Mesothelial cell of epicardium (in vitro differentiated cells): ENCODE results near the gene OGFOD2. TPM values are rescaled to one million over a fixed set of nuclear protein-coding genes. Genes with fewer than 3 reads are reported as not detected.
A peak's percentile ranks its signal among the peaks of the same experiment; 100 is the strongest.

Experiments
- DNase-seq, 2 experiments: peaks; one replicate each; pipeline ENCODE4 v3.0.0; 2021; ENCODE audit warnings: low spot score in 2 of 2; ENCODE audit not compliant: unreplicated experiment in 2 of 2
- H3K27ac Mint-ChIP-seq: 2 replicates; pipeline ENCODE4 v1.8.0; 2021; ENCODE audit warnings: mixed read lengths
- H3K27me3 Mint-ChIP-seq: 2 replicates; pipeline ENCODE4 v1.8.0; 2021; ENCODE audit warnings: low read depth, mixed read lengths
- H3K36me3 Mint-ChIP-seq: 2 replicates; pipeline ENCODE4 v1.8.0; 2021; ENCODE audit warnings: mixed read lengths
- H3K4me1 Mint-ChIP-seq: 2 replicates; pipeline ENCODE4 v1.8.0; 2021; ENCODE audit warnings: mixed read lengths
- H3K4me3 Mint-ChIP-seq: 2 replicates; pipeline ENCODE4 v1.8.0; 2021; ENCODE audit warnings: mild to moderate bottlenecking, moderate library complexity, mixed read lengths
- H3K9me3 Mint-ChIP-seq: 2 replicates; pipeline ENCODE4 v1.8.0; 2021; ENCODE audit warnings: mixed read lengths
- CTCF ChIP-seq: fragments of 200-600 bp; sonication (generic); IDR thresholded peaks from one replicate; pipeline ENCODE4 v1.5.0; 2021; ENCODE audit warnings: antibody characterized with exemption; ENCODE audit not compliant: unreplicated experiment
- total RNA-seq: library from RNA; stranded (reverse); gene quantifications from 3 replicates; pipeline ENCODE4 v1.2.1, GENCODE V29; 2021

The OGFOD2 gene
- total RNA-seq, 1 donor from 2014 or later: 15.0 TPM

GRCh38 chr12:122948605-122949004 lies 26.4 kb upstream of the OGFOD2 start:
- Mint-ChIP-seq H3K4me1 (peaks cover 4% of the 10 kb centered on the region), H3K9me3 (no peaks in the 10 kb centered on the region), H3K4me3 (no peak overlapping the region), H3K27me3 (no peaks in the 10 kb centered on the region), H3K36me3 (no peaks in the 10 kb centered on the region), H3K27ac (no peak overlapping the region)
- DNase-seq: no peak
- no peak for TF ChIP-seq CTCF

- Mint-ChIP-seq H3K27me3 (no peaks in the 10 kb centered on the region), H3K4me1 (peaks cover 4% of the 10 kb centered on the region), H3K36me3 (no peaks in the 10 kb centered on the region), H3K9me3 (no peaks in the 10 kb centered on the region), H3K4me3 (no peak overlapping the region), H3K27ac (no peak overlapping the region)
- no peak for TF ChIP-seq CTCF
- DNase-seq: no peak
Observed at GRCh38 chr12:122949405-122949804, 25.6 kb upstream of the OGFOD2 start.

- no peaks in the 10 kb centered on the region for H3K27me3 Mint-ChIP-seq
- no peak for DNase-seq
- H3K9me3 Mint-ChIP-seq: no peaks in the 10 kb centered on the region
- no peaks in the 10 kb centered on the region for H3K36me3 Mint-ChIP-seq
- H3K4me1 Mint-ChIP-seq: peaks cover 4% of the 10 kb centered on the region
- no peak for TF ChIP-seq CTCF
- no peak overlapping the region for H3K4me3 Mint-ChIP-seq
- H3K27ac Mint-ChIP-seq: no peak overlapping the region
Observed at GRCh38 chr12:122949816-122950675, 25.0 kb upstream of the OGFOD2 start.

GRCh38 chr12:122951406-122951805 lies 23.6 kb upstream of the OGFOD2 start:
- no peak overlapping the region for H3K4me3 Mint-ChIP-seq

GRCh38 chr12:122951979-122952892 lies 22.8 kb upstream of the OGFOD2 start:
- no peaks in the 10 kb centered on the region for H3K4me1 Mint-ChIP-seq
- no peak overlapping the region for H3K27ac Mint-ChIP-seq
- TF ChIP-seq CTCF: peak; percentile 51

More at GRCh38 chr12:122951406-122951805, 23.6 kb upstream of the OGFOD2 start:
- H3K27ac Mint-ChIP-seq: no peak overlapping the region
- peaks cover 4% of the 10 kb centered on the region for H3K4me1 Mint-ChIP-seq
- no peaks in the 10 kb centered on the region for H3K9me3 Mint-ChIP-seq
- no peak for DNase-seq
- H3K36me3 Mint-ChIP-seq: no peaks in the 10 kb centered on the region
- no peaks in the 10 kb centered on the region for H3K27me3 Mint-ChIP-seq
- no peak for TF ChIP-seq CTCF

More at GRCh38 chr12:122951979-122952892, 22.8 kb upstream of the OGFOD2 start:
- Mint-ChIP-seq H3K36me3 (no peaks in the 10 kb centered on the region), H3K27me3 (no peaks in the 10 kb centered on the region), H3K9me3 (no peaks in the 10 kb centered on the region), H3K4me3 (no peak overlapping the region)
- DNase-seq: peak in 1 of 2 experiments; percentile 67
